Astrocyte of the cerebellum (primary cell): ENCODE results near the gene LAMP1.
A peak's percentile ranks its signal among the peaks of the same experiment; 100 is the strongest.

Source experiments
- DNase-seq: peaks from one replicate; pipeline ENCODE4 v3.0.0-alpha.2; 2011; ENCODE audit warnings: low read depth
- H3K4me3 ChIP-seq: 2 replicates; pipeline ENCODE4 v1.5.1; 2011; ENCODE audit warnings: mild to moderate bottlenecking, low read depth, low read length, moderate library complexity
- in situ Hi-C: cut with HindIII; loops from 2 replicates; pipeline ENCODE4 v1.10.0; 2017; ENCODE audit warnings: low sequenced_read_pairs
- TF ChIP-seq, protein P1 (sequence below): IDR thresholded peaks from 2 replicates; pipeline ENCODE4 v1.5.1; 2012; ENCODE audit warnings: low read length, low read depth, moderate library complexity, mild to moderate bottlenecking; ENCODE audit errors: missing control alignments

Gene LAMP1

DNA sequence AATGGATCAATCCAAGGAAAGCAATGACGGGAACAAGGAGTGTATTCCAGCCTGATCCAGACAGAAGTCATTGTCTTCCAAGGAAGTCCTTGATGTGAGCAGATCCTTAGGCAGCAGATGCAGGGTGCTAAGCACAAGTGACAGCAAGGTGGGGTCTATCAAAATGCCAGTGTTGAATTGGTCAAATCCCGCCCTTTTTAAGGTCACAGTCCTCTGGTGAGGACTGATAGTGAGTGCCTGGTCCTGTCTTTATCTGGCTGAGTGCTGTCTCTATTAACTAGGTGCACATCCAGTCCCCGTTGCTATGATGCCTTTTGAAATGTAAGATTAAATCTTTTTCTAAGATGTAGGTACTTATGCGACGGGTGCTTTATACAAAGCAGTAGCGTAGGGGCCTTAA, 1.3 kb upstream of the LAMP1 start:
- in situ Hi-C loops = no loop called here
- TF ChIP-seq, protein P1, sequence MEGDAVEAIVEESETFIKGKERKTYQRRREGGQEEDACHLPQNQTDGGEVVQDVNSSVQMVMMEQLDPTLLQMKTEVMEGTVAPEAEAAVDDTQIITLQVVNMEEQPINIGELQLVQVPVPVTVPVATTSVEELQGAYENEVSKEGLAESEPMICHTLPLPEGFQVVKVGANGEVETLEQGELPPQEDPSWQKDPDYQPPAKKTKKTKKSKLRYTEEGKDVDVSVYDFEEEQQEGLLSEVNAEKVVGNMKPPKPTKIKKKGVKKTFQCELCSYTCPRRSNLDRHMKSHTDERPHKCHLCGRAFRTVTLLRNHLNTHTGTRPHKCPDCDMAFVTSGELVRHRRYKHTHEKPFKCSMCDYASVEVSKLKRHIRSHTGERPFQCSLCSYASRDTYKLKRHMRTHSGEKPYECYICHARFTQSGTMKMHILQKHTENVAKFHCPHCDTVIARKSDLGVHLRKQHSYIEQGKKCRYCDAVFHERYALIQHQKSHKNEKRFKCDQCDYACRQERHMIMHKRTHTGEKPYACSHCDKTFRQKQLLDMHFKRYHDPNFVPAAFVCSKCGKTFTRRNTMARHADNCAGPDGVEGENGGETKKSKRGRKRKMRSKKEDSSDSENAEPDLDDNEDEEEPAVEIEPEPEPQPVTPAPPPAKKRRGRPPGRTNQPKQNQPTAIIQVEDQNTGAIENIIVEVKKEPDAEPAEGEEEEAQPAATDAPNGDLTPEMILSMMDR = no peak
- DNase-seq = no peak
- no peak overlapping the region for H3K4me3 ChIP-seq

DNA sequence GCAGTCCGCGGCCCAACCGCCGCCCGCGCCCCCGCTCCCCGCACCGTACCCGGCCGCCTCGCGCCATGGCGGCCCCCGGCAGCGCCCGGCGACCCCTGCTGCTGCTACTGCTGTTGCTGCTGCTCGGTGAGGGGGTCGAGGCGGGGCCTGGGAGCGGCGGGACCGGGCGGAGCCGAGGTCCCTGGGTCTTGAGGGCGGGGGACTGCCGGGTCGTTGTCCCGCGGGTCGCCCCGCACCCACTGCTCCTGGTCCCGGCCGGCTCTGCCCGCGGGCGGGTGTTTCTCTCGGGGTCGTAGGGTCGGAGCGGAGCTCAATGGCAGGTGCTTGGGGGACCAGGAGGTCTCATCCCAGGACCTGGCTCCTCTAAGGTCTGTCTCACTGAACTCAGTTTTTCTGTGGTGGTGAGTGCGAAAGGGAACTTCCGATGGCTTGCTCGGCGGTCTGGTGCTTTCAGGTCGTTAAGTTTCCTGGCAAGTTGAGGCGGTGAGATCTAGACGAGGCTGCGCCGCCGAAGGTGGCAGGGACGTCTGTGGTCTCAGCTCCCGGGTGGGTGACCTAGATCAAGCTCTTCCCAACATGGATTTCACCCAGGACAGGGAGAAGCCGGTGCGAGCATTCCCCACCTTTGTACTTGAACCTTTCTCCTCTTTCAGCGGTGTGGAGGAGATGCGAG, 467 bp downstream of the LAMP1 start:
- DNase-seq = no peak
- H3K4me3 ChIP-seq = peak overlapping the region; percentile 90
- in situ Hi-C loops = no loop called here
- TF ChIP-seq, protein P1 = no peak

DNA sequence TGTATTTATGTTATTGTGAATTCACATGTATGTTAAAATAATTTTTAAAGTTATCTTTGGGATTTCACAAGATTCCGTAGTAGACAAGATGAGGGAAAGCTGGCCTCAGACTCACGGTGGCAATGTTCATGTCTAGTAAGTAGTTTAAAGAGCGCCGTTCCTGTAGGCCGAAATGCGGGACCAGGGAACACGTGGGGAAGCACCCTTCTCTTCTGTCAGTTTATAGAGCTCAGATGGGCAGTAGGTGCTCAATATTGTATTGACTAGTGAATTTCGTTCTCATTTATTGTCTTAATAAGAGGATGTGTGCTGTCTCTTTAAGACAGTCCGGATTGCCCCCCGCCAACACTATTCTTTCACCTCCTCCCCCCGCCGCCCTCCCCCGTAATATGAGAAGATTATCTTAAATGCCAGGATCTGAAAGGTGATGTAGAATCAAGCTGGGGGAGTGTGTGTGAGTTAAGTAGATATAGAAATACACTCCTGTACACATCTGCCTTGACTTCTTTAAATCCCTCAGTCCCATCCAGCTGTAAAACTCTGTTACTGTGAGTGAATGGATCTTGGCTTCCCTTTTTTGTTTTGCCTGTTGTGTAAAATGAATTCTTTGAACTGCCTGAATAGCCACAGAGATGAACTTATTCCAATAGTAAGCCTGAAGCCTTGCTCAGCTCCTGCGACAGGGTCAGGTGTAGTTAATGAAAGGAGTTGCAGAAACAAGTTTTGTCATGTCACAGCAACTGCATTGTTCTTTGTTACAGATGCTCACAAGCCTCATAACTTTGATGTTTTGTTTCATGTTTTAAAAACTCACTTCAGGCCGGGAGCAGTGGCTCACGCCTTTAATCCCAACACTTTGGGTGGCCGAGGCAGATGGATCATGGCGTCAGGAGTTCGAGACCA, 1.3 kb downstream of the LAMP1 start:
- in situ Hi-C loops = no loop called here
- TF ChIP-seq, protein P1 = no peak
- H3K4me3 ChIP-seq = peak overlapping the region; percentile 90
- no peak for DNase-seq

DNA sequence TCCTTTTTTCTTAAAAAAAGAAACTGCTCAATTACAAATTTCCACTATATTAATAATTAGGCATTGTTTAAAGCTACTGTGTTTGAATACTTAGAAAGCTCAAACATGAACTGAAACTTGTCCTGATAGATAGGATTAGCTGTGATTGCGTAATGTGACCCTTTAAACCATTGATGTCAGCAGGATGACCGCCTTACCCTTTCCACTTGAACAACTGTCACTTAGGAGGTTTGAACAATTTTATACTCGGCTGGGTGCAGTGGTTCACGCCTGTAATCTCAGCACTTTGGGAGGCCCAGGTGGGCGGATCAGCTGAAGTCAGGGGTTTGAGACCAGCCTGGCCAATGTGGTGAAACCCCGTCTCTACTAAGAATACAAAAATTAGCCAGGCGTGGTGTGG, 2.9 kb downstream of the LAMP1 start:
- no peak for DNase-seq
- in situ Hi-C loops = no loop called here
- TF ChIP-seq, protein P1 = no peak
- H3K4me3 ChIP-seq = no peak overlapping the region

DNA sequence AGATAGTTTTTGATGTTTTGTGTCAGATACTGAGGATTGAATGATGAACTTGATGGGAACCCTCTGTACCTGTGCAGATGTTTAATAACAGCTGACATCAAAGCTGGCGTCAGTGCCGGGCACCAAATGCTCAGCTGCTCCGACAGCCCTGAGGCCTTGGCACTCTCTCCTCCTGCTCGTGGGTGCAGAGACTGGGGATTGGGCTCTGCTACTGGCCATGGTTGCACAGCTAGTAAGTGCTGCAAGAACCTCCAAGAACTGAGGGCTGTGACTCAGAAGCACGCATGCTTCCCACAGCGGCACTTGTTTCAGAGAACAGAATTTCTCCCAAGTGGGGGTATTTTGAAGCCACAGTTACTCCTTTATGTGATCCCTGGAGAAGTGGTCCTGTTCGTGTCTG, 5.9 kb downstream of the LAMP1 start:
- TF ChIP-seq, protein P1 = no peak
- in situ Hi-C loops = no loop called here
- no peak overlapping the region for H3K4me3 ChIP-seq
- DNase-seq = no peak

DNA sequence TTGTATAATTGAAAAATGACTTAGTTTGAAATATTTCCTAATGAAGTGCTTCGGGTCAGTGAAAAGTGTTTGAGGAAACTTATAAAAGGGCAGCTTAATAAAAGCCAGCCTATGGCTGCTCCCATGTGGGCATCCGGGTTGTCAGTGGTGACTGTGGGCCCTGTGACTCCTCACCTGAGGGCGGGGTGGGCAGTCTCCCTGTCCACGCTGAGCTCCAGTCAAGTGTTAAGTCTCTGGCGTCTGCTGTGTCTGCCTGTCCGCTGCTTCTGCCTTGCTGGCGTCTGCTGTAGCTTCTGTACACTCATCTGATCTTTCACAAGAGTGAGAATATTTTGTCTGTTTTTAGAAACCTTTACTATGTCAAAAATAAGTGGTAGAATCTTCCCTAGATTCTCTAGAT, 7.1 kb downstream of the LAMP1 start:
- H3K4me3 ChIP-seq = no peak overlapping the region
- TF ChIP-seq, protein P1 = no peak
- no peak for DNase-seq
- in situ Hi-C loops = no loop called here
